ENCODE measurements around the gene LRP1B.

The LRP1B gene

GRCh38 chr2:141871913-141872634 lies 258.7 kb downstream of the LRP1B start:
- no peak overlapping the region for H3K4me3 ChIP-seq (ENCODE audit: low read depth, low read length)
- TF ChIP-seq CTCF (IDR thresholded peaks at IDR 0.05; ENCODE audit: insufficient read depth, low read depth, low read length, missing control alignments): no peak
- DNase-seq (ENCODE audit: low read depth): no peak

GRCh38 chr2:141869572-141869971 lies 261.2 kb downstream of the LRP1B start:
- no peak for TF ChIP-seq CTCF (IDR thresholded peaks at IDR 0.05; ENCODE audit: insufficient read depth, low read depth, low read length, missing control alignments)
- no peak overlapping the region for H3K4me3 ChIP-seq (ENCODE audit: low read depth, low read length)
- no peak for DNase-seq (ENCODE audit: low read depth)

- no peak for TF ChIP-seq CTCF (IDR thresholded peaks at IDR 0.05; ENCODE audit: insufficient read depth, low read depth, low read length, missing control alignments)
- DNase-seq (ENCODE audit: low read depth): no peak
- no peak overlapping the region for H3K4me3 ChIP-seq (ENCODE audit: low read depth, low read length)
Observed at GRCh38 chr2:141863964-141864363, 266.9 kb downstream of the LRP1B start.

GRCh38 chr2:141856215-141856919 lies 274.4 kb downstream of the LRP1B start:
- no peak for DNase-seq (ENCODE audit: low read depth)
- no peak for TF ChIP-seq CTCF (IDR thresholded peaks at IDR 0.05; ENCODE audit: insufficient read depth, low read depth, low read length, missing control alignments)
- H3K4me3 ChIP-seq (ENCODE audit: low read depth, low read length): no peak overlapping the region

GRCh38 chr2:141848191-141848590 lies 282.6 kb downstream of the LRP1B start:
- DNase-seq (ENCODE audit: low read depth): no peak
- H3K4me3 ChIP-seq (ENCODE audit: low read depth, low read length): no peak overlapping the region
- TF ChIP-seq CTCF (IDR thresholded peaks at IDR 0.05; ENCODE audit: insufficient read depth, low read depth, low read length, missing control alignments): no peak

- TF ChIP-seq CTCF (IDR thresholded peaks at IDR 0.05; ENCODE audit: insufficient read depth, low read depth, low read length, missing control alignments): no peak
- DNase-seq (ENCODE audit: low read depth): no peak
Observed at GRCh38 chr2:141844231-141844630, 286.6 kb downstream of the LRP1B start.

More at GRCh38 chr2:141844231-141844630, 286.6 kb downstream of the LRP1B start:
- H3K4me3 ChIP-seq (ENCODE audit: low read depth, low read length): no peak overlapping the region
